HG03139 (cell line): ENCODE data around the gene COBLL1.

ENCODE experiments used
- ATAC-seq: cut with Tn5 transposase; IDR thresholded peaks from one replicate; pipeline ENCODE4 v1.9.1; 2021; ENCODE audit not compliant: unreplicated experiment

The COBLL1 gene

GRCh38 chr2:164642946-164643555 lies 198.6 kb downstream of the COBLL1 start:
- no peak for ATAC-seq

- ATAC-seq = no peak
Measured at GRCh38 chr2:164642268-164642667, 199.4 kb downstream of the COBLL1 start.
